DOHH2 (cell line): ENCODE results near the gene TTC27.
"Not testable (repeated sequence)": the region's sequence is repeated elsewhere in the genome, so short reads cannot be mapped to it uniquely, and the experiment has no call there.

Experiments used
- H3F3A ChIP-seq: fragments of 200-600 bp; sonication (generic), shearing (Covaris generic); 2 replicates; pipeline ENCODE4 v1.6.0; 2016; ENCODE audit warnings: antibody characterized with exemption, mild to moderate bottlenecking; ENCODE audit not compliant: control insufficient read depth, insufficient read depth
- H3K27ac ChIP-seq: fragments of 200-600 bp; sonication (generic); 2 replicates; pipeline ENCODE4 v1.5.1; 2014; ENCODE audit warnings: low read depth, mild to moderate bottlenecking, low read length, moderate library complexity
- H3K27me3 ChIP-seq: fragments of 200-600 bp; sonication (generic); 2 replicates; pipeline ENCODE4 v1.6.1; 2014; ENCODE audit warnings: mild to moderate bottlenecking, low read length, mixed read lengths; ENCODE audit not compliant: control insufficient read depth
- H3K36me3 ChIP-seq: fragments of 200-600 bp; sonication (generic); 2 replicates; pipeline ENCODE4 v1.6.1; 2014; ENCODE audit warnings: mild to moderate bottlenecking, low read length, moderate library complexity, mixed read lengths; ENCODE audit not compliant: control insufficient read depth
- H3K4me1 ChIP-seq: fragments of 200-600 bp; sonication (generic); 2 replicates; pipeline ENCODE4 v1.6.1; 2014; ENCODE audit warnings: mild to moderate bottlenecking, low read length, mixed read lengths; ENCODE audit not compliant: control insufficient read depth
- H3K4me2 ChIP-seq: fragments of 200-600 bp; sonication (generic); 2 replicates; pipeline ENCODE4 v1.6.0; 2014; ENCODE audit warnings: mild to moderate bottlenecking, low read length, moderate library complexity
- H3K4me3 ChIP-seq: fragments of 200-600 bp; sonication (generic); 2 replicates; pipeline ENCODE4 v1.5.1; 2014; ENCODE audit warnings: mild to moderate bottlenecking, low read length, mixed read lengths
- H3K79me2 ChIP-seq: fragments of 200-600 bp; sonication (generic); 2 replicates; pipeline ENCODE4 v1.6.1; 2014; ENCODE audit warnings: mild to moderate bottlenecking, low read length, mixed read lengths; ENCODE audit not compliant: control insufficient read depth
- H3K9me2 ChIP-seq: fragments of 200-600 bp; sonication (generic); replicated peaks from 2 replicates; pipeline ENCODE4 v1.6.1; 2014; ENCODE audit warnings: mild to moderate bottlenecking, low read length, mixed read lengths; ENCODE audit not compliant: control insufficient read depth
- H3K9me3 ChIP-seq: fragments of 200-600 bp; sonication (generic); 2 replicates; pipeline ENCODE4 v1.6.1; 2014; ENCODE audit warnings: antibody characterized with exemption, low read length, mixed read lengths; ENCODE audit not compliant: control insufficient read depth, insufficient read depth
- H4K20me1 ChIP-seq: fragments of 200-600 bp; sonication (generic); 2 replicates; pipeline ENCODE4 v1.6.0; 2014; ENCODE audit warnings: low read depth, mild to moderate bottlenecking, antibody characterized with exemption, low read length, moderate library complexity; ENCODE audit not compliant: control insufficient read depth, insufficient read depth
- EZH2phosphoT487 ChIP-seq: fragments of 200-600 bp; sonication (generic); IDR thresholded peaks from 2 replicates; pipeline ENCODE4 v1.6.1; 2017; ENCODE audit warnings: borderline replicate concordance, mild to moderate bottlenecking, antibody characterized with exemption, low read length, moderate library complexity, mixed read lengths
- TF ChIP-seq, protein P1 (sequence below): fragments of 200-600 bp; sonication (generic); IDR thresholded peaks from one replicate; pipeline ENCODE4 v1.5.1; 2014; ENCODE audit warnings: antibody characterized with exemption, mild to moderate bottlenecking, low read depth, low read length; ENCODE audit not compliant: poor library complexity, severe bottlenecking

TTC27 gene

GRCh38 chr2:32748158-32748557 is 120.3 kb downstream of the TTC27 start:
- Histone ChIP-seq H4K20me1 (no peaks in the 10 kb centered on the region), H3K4me3 (no peak overlapping the region), H3K27ac (no peak overlapping the region), H3F3A (no peaks in the 10 kb centered on the region), H3K4me1 (no peaks in the 10 kb centered on the region), H3K9me3 (no peaks in the 10 kb centered on the region), H3K36me3 (peaks cover 4% of the 10 kb centered on the region; the same call in 1 of the 2 replicates), H3K4me2 (no peak overlapping the region), H3K27me3 (no peaks in the 10 kb centered on the region), H3K9me2 (no peaks in the 10 kb centered on the region), H3K79me2 (no peaks in the 10 kb centered on the region)
- TF ChIP-seq EZH2phosphoT487: no peak
- TF ChIP-seq, protein P1, sequence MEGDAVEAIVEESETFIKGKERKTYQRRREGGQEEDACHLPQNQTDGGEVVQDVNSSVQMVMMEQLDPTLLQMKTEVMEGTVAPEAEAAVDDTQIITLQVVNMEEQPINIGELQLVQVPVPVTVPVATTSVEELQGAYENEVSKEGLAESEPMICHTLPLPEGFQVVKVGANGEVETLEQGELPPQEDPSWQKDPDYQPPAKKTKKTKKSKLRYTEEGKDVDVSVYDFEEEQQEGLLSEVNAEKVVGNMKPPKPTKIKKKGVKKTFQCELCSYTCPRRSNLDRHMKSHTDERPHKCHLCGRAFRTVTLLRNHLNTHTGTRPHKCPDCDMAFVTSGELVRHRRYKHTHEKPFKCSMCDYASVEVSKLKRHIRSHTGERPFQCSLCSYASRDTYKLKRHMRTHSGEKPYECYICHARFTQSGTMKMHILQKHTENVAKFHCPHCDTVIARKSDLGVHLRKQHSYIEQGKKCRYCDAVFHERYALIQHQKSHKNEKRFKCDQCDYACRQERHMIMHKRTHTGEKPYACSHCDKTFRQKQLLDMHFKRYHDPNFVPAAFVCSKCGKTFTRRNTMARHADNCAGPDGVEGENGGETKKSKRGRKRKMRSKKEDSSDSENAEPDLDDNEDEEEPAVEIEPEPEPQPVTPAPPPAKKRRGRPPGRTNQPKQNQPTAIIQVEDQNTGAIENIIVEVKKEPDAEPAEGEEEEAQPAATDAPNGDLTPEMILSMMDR: no peak

DNA sequence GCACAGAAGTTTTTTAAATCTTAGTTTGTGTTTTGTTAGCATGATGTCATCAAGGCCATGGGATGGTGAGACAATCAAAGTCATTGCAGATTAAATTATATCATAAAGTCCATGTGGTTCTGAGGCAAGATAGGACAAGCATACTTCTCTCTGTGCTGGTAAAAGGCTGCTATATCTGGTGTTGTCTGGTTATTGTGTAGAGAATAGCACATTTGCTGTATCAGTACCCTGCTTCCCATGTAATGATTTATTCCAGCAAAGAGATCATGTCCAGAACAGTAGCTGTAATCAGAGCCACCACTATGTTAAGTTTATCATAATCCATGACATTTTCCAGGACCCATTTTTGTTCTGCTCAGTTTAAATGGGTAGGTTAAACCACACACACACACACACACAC is 123.0 kb downstream of the TTC27 start:
- TF ChIP-seq, protein P1: no peak
- TF ChIP-seq EZH2phosphoT487: no peak
- H3K9me3 ChIP-seq: no peaks in the 10 kb centered on the region
- H3K4me1 ChIP-seq: no peaks in the 10 kb centered on the region
- H3K27me3 ChIP-seq: no peaks in the 10 kb centered on the region
- H3K9me2 ChIP-seq: no peaks in the 10 kb centered on the region
- H3K4me2 ChIP-seq: no peak overlapping the region
- H3K4me3 ChIP-seq: no peak overlapping the region
- no peaks in the 10 kb centered on the region for H4K20me1 ChIP-seq
- H3K36me3 ChIP-seq: no peaks in the 10 kb centered on the region
- no peaks in the 10 kb centered on the region for H3K79me2 ChIP-seq
- no peaks in the 10 kb centered on the region for H3F3A ChIP-seq
- H3K27ac ChIP-seq: no peak overlapping the region

DNA sequence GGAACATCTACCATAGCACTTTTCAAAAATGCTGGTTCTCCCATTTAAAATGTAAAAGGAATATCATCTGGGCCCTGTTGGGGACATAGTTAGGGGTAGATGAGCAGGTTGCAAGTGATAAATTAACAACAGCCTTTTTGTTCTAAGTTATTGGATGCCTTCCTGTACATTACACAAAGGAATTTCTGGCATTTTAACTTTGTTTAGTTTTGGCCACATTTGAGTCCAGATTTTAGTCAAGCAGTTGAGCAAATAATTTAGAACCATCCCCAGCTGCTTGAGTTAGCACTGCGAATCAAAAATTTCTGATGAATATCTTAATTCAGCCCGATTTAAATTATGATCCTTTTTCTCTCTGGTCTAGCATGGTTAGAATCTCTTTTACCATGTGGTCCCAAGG is 124.4 kb downstream of the TTC27 start:
- Histone ChIP-seq H3K27ac (no peak overlapping the region), H3K36me3 (no peaks in the 10 kb centered on the region), H3K79me2 (no peaks in the 10 kb centered on the region), H3K27me3 (no peaks in the 10 kb centered on the region), H3K9me2 (no peaks in the 10 kb centered on the region), H3K4me3 (no peak overlapping the region), H3K4me1 (no peaks in the 10 kb centered on the region), H3K4me2 (no peak overlapping the region), H3F3A (no peaks in the 10 kb centered on the region), H3K9me3 (no peaks in the 10 kb centered on the region), H4K20me1 (no peaks in the 10 kb centered on the region)
- no peak for TF ChIP-seq EZH2phosphoT487
- TF ChIP-seq, protein P1: no peak

DNA sequence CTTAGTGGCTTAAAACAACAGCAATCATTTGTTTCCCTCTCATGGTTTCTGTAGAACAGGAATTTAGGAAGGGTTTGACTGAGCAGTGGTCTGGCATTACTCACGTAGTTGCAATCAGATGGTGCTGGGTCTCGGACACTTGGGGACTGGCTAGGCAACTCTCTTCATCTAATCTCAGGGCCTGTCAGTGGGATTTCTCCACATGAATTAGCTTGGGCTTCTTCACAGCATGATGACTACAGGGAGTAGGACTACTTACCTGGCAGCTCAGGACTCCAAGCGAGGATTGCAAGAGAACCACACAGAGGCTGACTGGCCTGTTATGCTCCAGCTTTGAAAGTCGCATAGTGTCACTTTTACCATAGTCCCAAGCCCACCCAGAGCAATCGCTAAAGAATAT is 125.1 kb downstream of the TTC27 start:
- Histone ChIP-seq H3K36me3 (no peaks in the 10 kb centered on the region; the same call in 1 of the 2 replicates), H3K27ac (no peak overlapping the region), H3K9me3 (no peaks in the 10 kb centered on the region), H3K79me2 (no peaks in the 10 kb centered on the region), H3K4me2 (no peak overlapping the region), H4K20me1 (no peaks in the 10 kb centered on the region), H3K27me3 (no peaks in the 10 kb centered on the region), H3K4me3 (no peak overlapping the region), H3F3A (no peaks in the 10 kb centered on the region), H3K9me2 (no peaks in the 10 kb centered on the region), H3K4me1 (no peaks in the 10 kb centered on the region)
- TF ChIP-seq, protein P1: no peak
- no peak for TF ChIP-seq EZH2phosphoT487

DNA sequence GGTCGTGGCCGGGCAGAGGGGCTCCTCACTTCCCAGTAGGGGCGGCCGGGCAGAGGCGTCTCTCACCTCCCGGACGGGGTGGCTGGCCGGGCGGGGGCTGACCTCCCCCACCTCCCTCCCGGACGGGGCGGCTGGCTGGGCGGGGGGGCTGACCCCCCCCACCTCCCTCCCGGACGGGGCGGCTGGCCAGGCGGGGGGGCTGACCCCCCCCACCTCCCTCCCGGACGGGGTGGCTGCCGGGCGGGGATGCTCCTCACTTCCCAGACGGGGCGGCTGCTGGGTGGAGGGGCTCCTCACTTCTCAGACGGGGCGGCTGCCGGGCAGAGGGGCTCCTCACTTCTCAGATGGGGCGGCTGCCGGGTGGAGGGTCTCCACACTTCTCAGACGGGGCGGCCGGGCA is 126.8 kb downstream of the TTC27 start:
- not testable (repeated sequence) for H3K4me1 ChIP-seq, H3K36me3 ChIP-seq, H3K79me2 ChIP-seq, H3K4me3 ChIP-seq, H3K27me3 ChIP-seq, H4K20me1 ChIP-seq, H3K9me2 ChIP-seq, H3K27ac ChIP-seq, H3K9me3 ChIP-seq, H3F3A ChIP-seq, H3K4me2 ChIP-seq
